ENCODE measurements around the gene PARD3. TPM values are rescaled to one million over a fixed set of nuclear protein-coding genes. Genes with fewer than 3 reads are reported as not detected.

Gene PARD3
- total RNA-seq, 1 donor from 2014 or later = 58.7 TPM

DNA sequence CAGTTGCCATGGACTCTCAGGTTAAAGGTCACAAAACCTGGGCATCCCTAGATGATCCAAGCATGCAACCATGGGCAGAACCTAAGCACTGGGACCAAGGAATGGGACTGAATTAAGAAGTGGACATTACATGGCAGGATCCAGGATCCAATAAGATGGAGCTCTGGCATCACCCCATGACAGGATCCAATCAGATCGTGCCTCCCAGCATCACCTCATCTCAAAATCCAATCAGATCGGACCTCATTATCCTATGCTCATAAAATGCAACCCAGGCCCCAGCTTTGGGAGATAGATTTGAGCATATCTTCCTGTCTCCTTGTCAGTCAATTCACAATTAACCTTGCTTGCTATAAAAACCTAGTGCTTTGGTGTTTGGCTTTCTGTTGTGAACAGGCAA lies 616.1 kb downstream of the PARD3 start:
- no peak overlapping the region for H3K27ac ChIP-seq
- peaks cover 1% of the 10 kb centered on the region for H3K9me3 Mint-ChIP-seq
- no peaks in the 10 kb centered on the region for H4K20me1 ChIP-seq (ENCODE audit: low read depth)
- no peak for TF ChIP-seq EZH2phosphoT487 (IDR thresholded peaks at IDR 0.05)
- no peak for TF ChIP-seq EZH2 (IDR thresholded peaks at IDR 0.05)
- TF ChIP-seq, protein P1, sequence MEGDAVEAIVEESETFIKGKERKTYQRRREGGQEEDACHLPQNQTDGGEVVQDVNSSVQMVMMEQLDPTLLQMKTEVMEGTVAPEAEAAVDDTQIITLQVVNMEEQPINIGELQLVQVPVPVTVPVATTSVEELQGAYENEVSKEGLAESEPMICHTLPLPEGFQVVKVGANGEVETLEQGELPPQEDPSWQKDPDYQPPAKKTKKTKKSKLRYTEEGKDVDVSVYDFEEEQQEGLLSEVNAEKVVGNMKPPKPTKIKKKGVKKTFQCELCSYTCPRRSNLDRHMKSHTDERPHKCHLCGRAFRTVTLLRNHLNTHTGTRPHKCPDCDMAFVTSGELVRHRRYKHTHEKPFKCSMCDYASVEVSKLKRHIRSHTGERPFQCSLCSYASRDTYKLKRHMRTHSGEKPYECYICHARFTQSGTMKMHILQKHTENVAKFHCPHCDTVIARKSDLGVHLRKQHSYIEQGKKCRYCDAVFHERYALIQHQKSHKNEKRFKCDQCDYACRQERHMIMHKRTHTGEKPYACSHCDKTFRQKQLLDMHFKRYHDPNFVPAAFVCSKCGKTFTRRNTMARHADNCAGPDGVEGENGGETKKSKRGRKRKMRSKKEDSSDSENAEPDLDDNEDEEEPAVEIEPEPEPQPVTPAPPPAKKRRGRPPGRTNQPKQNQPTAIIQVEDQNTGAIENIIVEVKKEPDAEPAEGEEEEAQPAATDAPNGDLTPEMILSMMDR (IDR thresholded peaks at IDR 0.05) = no peak
- no peak overlapping the region for H3K9ac ChIP-seq
- H3K27ac Mint-ChIP-seq = peak overlapping the region; percentile 92
- H3K4me1 Mint-ChIP-seq = peaks cover 77% of the 10 kb centered on the region
- H3K9me3 ChIP-seq (ENCODE audit: low read depth) = no peaks in the 10 kb centered on the region
- H3K27me3 Mint-ChIP-seq (ENCODE audit: insufficient read depth, low read depth) = no peaks in the 10 kb centered on the region
- H3F3A ChIP-seq (ENCODE audit: low read depth) = no peaks in the 10 kb centered on the region
- H3K4me2 ChIP-seq = no peak overlapping the region
- peaks cover 7% of the 10 kb centered on the region for H3K36me3 Mint-ChIP-seq
- no peak overlapping the region for H3K4me3 ChIP-seq
- no peak for DNase-seq (ENCODE audit: low spot score)
- no peak overlapping the region for H2AFZ ChIP-seq (replicated peaks)
- H3K79me2 ChIP-seq (ENCODE audit: low read depth) = no peaks in the 10 kb centered on the region
- H3K27me3 ChIP-seq = no peaks in the 10 kb centered on the region
- H3K4me3 Mint-ChIP-seq = no peak overlapping the region
- peaks cover 35% of the 10 kb centered on the region for H3K4me1 ChIP-seq
- no peaks in the 10 kb centered on the region for H3K36me3 ChIP-seq

DNA sequence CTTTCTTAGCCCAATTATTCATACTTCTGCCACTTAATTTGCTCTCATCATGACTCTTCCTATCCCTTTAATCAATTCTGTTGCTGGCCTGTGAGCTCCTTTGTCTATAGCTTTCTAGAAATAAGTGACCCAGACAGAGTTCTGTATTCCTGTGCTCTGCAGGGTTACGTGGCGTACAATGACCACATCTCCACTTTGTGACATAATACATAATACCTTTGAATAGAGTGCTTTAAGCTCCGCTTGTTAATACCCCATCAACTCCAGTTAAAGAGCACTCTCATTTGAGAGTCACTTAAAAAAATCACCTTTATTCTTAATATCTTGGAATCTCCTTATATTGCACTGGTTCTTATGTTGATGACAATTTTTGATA lies 619.0 kb downstream of the PARD3 start:
- no peaks in the 10 kb centered on the region for H3K9me3 Mint-ChIP-seq
- Histone ChIP-seq H3K27me3 (no peaks in the 10 kb centered on the region), H3K4me2 (peak overlapping the region; percentile 24), H3K4me1 (peaks cover 37% of the 10 kb centered on the region), H3F3A (ENCODE audit: low read depth) (no peaks in the 10 kb centered on the region), H3K9me3 (ENCODE audit: low read depth) (no peaks in the 10 kb centered on the region), H3K9ac (no peak overlapping the region), H2AFZ (replicated peaks) (no peak overlapping the region), H3K27ac (no peak overlapping the region), H3K36me3 (no peaks in the 10 kb centered on the region), H3K4me3 (no peak overlapping the region), H4K20me1 (ENCODE audit: low read depth) (no peaks in the 10 kb centered on the region), H3K79me2 (ENCODE audit: low read depth) (no peaks in the 10 kb centered on the region)
- H3K27ac Mint-ChIP-seq = no peak overlapping the region
- TF ChIP-seq, protein P1 (IDR thresholded peaks at IDR 0.05) = no peak
- TF ChIP-seq EZH2phosphoT487 (IDR thresholded peaks at IDR 0.05) (no peak), EZH2 (IDR thresholded peaks at IDR 0.05) (no peak)
- H3K4me3 Mint-ChIP-seq = no peak overlapping the region
- peaks cover 85% of the 10 kb centered on the region for H3K4me1 Mint-ChIP-seq
- peaks cover 7% of the 10 kb centered on the region for H3K36me3 Mint-ChIP-seq
- no peaks in the 10 kb centered on the region for H3K27me3 Mint-ChIP-seq (ENCODE audit: insufficient read depth, low read depth)
- no peak for DNase-seq (ENCODE audit: low spot score)

DNA sequence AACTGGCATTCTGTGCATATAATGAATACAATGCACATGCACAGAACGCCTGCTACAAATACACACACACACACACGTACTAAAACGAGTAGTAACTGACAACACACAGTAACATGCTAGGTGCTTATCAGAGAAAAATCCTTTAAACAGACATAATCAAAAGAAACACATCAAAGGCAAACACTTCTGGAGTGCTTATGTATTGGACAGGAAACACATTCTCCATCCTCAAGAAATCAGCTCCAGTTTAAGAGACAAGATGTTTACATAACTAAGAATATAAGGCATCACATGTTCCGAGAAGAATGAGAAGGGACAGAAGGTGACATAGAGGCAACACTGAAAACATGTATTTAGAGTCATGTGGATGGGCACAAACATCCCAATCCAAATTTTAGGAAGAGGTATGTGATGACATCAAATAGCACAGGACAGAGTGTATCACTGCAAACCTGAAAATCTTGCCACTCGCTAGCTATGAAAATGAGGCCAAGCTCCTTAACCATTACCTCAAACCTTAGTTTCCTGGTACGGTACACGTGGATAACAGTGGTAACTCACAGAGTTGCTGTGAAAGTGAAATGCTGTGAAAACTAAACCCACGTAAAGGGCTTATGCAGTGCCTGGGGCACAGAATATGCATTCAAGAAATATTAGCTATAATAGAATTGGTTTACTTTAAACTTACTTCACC lies 619.6 kb downstream of the PARD3 start:
- Histone ChIP-seq H3K4me1 (peaks cover 34% of the 10 kb centered on the region), H3K36me3 (no peaks in the 10 kb centered on the region), H3K27me3 (no peaks in the 10 kb centered on the region), H3F3A (ENCODE audit: low read depth) (no peaks in the 10 kb centered on the region), H3K79me2 (ENCODE audit: low read depth) (no peaks in the 10 kb centered on the region), H3K27ac (no peak overlapping the region), H4K20me1 (ENCODE audit: low read depth) (no peaks in the 10 kb centered on the region), H2AFZ (replicated peaks) (no peak overlapping the region), H3K4me2 (peak overlapping the region; percentile 24), H3K9me3 (ENCODE audit: low read depth) (no peaks in the 10 kb centered on the region), H3K4me3 (no peak overlapping the region), H3K9ac (no peak overlapping the region)
- H3K9me3 Mint-ChIP-seq = no peaks in the 10 kb centered on the region
- no peak overlapping the region for H3K4me3 Mint-ChIP-seq
- peaks cover 7% of the 10 kb centered on the region for H3K36me3 Mint-ChIP-seq
- no peak overlapping the region for H3K27ac Mint-ChIP-seq
- TF ChIP-seq EZH2 (IDR thresholded peaks at IDR 0.05) (no peak), EZH2phosphoT487 (IDR thresholded peaks at IDR 0.05) (no peak)
- TF ChIP-seq, protein P1 (IDR thresholded peaks at IDR 0.05) = no peak
- peaks cover 85% of the 10 kb centered on the region for H3K4me1 Mint-ChIP-seq
- no peak for DNase-seq (ENCODE audit: low spot score)
- no peaks in the 10 kb centered on the region for H3K27me3 Mint-ChIP-seq (ENCODE audit: insufficient read depth, low read depth)

All from neural progenitor cell (in vitro differentiated cells).